Ammon's horn (tissue), 1 donor: ENCODE data around the gene ACR.
A peak's percentile ranks its signal among the peaks of the same experiment; 100 is the strongest.

Source experiments
- DNase-seq: peaks from one replicate; pipeline ENCODE4 v3.0.0-alpha.2; 2016; ENCODE audit warnings: low spot score

Gene ACR

GRCh38 chr22:50737728-50738648 lies at the start of gene ACR:
TSS of gene ACR (plus strand) at chr22:50738204. CDS start at chr22:50738236, 32 bp downstream.
- DNase-seq, result no peak

- DNase-seq, result no peak
Observed at GRCh38 chr22:50688448-50688847, 49.6 kb upstream of the ACR start.

- peak; percentile 22 for DNase-seq
Observed at GRCh38 chr22:50691521-50691920, 46.5 kb upstream of the ACR start.

DNA sequence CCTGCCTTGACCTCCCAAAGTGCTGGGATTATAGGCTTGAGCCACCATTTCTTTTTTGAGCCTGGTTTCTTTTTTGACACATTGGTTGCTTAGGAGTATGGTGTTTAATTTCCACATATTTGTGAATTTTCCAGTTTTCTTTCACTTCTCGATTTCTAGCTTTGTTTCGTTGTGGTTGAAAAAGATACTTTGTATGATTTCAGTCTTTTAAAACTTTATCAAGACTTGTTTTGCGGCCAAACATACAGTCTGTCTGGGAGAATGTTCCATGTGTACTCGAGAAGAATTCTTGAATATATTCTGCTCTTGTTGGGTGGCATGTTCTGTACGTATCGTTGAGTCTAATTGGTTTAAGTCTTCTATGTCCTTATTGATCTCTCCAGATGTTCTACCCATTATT lies 44.5 kb upstream of the ACR start:
- DNase-seq, result no peak

DNA sequence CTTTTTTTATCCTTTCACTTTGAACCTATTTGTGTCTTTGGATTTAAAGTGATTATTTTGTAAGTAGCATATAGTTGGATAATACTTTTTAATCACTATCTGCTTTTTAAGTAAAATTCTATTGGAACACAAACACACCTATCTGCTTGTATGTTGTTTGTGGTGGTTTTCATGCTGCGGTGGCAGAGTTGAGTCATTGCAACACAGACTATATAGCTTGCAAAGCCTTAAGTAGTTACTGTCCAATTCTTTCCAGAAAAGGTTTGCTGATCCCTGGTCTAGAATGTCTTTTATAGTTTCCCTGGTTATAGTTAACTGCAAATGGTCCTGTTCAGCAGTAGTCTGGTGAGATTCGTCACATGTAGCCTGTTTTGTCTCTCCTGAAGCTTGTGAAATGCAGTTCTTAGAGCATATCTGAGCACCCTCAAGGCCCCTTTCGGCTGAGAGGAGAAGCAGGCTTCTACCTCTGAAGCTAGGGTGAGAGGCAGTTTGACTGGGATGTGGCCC lies 43.9 kb upstream of the ACR start:
- DNase-seq, result no peak

DNA sequence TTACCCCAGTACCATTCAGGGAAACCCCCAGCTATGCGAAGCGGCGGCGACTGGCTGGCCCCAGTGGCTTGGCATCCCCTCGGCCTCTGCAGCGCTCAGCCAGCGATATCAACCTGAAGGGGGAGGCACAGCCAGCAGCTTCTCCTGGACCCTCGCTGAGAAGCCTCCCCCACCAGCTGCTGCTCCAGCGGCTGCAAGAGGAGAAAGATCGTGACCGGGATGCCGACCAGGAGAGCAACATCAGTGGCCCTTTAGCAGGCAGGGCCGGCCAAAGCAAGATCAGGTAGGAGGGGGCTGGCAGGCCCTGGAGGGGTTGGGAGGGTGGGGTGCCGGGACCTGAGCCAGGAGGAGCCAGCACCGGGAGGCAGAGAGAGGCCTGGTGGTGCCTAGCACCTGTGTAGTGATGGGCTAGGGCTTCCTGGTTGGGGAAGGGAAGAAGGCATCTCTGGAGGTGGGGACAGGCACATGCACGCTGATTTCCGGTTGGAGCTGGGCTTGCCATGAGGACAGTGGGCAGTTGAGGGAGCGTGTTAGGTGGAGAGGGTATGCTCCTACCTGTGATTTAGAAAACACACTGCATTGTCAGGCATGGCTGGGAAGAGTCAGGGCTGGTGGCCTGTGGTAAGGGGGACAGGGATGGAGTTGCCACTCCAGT lies 43.1 kb upstream of the ACR start:
- DNase-seq, result no peak

- DNase-seq, result no peak
Observed at GRCh38 chr22:50695421-50696250, 42.4 kb upstream of the ACR start.

DNA sequence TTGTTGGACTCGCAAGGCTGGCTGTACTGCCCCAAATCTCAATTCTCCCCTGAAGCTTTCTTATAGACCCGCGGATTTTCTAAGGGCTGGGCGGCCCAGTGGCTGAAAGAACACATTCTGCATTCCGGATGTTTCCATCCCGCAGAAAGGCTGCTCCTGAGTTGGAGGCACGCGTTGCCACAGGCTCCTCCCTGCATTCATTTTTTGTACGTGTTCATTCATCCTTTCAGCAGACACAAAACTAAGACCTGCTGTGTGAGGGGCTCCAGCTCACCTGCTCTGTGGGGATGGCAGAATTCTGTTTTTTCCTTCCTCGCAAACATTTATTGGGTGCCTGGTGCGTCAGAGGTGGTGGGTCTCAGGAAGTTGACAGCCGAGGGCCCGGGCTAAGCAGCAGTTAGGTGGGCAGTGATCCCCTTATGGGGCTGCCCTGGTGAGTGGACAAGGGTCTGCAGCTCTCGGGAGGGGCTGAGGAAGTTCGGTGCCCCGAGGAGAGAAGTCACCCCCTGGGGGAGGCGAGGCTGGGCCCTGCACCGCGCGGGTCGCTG lies 41.7 kb upstream of the ACR start:
- no peak for DNase-seq

DNA sequence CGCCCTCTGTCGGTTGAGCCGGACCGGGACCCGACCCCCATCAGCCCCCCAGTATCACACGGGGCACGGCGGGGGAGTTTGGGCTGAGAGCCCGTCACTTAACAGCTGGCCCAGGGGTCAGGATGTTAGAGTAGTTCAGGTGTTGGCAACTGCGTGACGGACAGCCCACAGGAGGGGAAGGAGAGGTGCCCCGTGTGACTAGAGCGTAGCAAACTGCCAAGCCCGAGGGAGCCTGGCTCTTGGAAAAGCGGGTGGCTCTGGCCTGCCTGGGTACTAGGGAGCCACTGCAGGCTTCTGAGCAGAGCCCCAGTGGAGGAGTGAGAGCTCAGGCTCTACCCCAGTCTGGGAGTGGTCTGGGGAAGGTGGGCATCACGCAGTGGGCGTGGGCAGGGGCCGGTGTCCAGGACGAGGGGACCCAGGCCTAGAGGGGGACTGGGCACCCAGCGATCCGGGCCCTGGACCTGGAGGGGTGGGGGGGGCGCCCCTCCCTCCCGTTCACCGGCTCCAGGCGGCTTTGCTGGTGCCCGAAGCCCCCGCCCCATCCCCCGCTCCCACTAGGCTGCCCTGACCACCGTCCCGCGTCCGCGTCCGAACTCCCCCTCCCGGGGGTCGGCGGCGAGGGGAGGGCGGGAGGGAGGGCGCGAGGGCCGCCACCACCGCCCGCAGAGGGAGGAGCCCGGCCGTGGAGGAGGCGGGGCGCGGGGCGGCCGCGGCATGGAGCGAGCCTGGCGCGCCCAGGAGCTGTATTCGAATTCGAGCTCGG lies 41.0 kb upstream of the ACR start:
- DNase-seq, result no peak

- DNase-seq, result no peak
Observed at GRCh38 chr22:50697667-50698506, 40.1 kb upstream of the ACR start.

GRCh38 chr22:50698546-50698945 lies 39.5 kb upstream of the ACR start:
- DNase-seq, result no peak

DNA sequence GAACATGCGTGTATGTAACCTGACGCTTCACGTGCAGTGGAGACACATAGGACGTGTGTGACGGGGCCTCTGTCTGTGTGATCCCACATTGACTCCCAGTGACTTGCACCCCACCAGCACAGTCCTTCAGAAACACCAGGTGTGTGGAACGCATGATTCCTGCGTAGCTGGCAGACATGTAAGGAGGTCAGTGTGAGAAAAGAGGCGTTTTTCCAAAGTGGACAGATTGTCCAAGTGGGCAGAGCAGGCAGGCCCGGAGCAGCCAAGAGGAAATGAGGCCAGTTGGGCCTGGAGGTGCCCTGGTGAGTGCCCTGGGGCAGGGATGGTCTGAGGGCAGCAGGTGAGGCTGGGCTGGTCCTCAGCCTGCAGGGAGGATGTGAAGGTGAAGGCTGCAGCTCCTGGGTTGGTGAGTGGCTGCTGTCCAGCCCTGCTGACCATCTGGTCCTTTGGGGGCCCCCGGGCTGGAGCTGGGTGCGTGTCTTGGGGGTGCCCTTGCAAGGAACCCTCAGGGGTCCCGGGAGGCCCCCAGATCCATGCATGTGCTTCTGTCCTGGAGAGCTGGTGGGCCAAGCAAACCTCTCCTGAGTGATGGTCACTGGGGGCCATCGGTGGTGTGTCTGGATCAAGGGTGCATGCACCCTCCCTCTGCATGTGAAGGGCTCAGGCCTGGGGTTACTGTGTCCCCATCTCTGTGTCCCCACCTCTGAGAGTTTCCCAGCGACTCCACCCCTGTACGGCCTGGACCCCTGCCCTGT lies 38.8 kb upstream of the ACR start:
- no peak for DNase-seq

DNA sequence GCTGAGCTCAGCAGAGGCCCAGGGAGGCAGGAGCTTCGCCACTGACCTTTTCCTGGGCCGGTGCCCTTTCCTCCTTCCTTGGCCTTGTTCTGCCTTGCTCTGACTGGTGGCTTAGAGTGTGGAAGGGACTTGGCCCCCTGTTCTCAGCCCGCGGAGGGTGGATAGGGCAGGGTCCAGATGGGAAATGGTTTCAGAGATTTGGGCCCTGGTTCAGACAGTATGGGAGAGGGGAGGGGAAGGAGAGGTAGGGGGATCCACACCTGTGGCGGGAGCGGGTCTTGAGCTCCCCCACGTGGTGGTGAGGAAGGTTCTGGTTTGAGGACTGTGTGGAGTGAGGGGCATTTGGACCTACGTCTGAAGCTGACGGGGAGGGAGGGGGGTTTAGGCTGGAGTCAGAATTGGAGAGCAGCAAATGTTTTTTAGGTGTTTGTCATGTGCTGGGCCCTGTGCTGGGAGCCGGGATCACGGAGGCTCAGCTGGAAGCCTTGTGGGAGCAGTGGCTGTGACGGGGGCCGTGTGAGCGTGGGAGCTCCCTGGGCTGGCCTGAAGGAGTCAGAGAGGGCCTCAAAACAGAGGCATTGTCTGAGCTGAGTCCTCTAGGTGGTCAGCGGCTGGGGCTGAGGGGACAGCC lies 38.1 kb upstream of the ACR start:
- no peak for DNase-seq

- DNase-seq, result no peak
Observed at GRCh38 chr22:50700387-50701075, 37.5 kb upstream of the ACR start.

DNA sequence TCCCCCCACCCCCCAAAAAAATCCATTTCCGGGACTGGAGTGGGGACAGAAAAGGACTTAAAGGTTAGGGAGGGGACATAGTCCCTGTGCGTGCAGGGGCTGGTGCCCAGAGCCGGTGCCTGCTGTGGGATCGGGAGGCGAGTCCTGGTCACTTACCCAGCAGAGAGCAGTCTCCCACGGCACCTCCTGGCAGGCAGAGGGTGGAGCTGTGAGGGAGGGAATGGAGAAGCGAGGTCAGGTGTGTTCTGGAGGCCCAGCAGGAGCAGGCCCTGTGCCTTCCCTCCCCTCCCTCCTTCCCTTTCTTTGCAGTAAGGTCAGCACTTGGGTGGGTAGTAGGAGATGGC lies 37.0 kb upstream of the ACR start:
- DNase-seq, result no peak

GRCh38 chr22:50701428-50702154 lies 36.4 kb upstream of the ACR start:
- no peak for DNase-seq

- no peak for DNase-seq
Observed at GRCh38 chr22:50702261-50702671, 35.7 kb upstream of the ACR start.
